GM18873 (cell line): ENCODE measurements around the gene WFIKKN1.
"Not testable (repeated sequence)": the region's sequence is repeated elsewhere in the genome, so short reads cannot be mapped to it uniquely, and the experiment has no call there.

Source experiments
- ATAC-seq: cut with Tn5 transposase; IDR thresholded peaks from one replicate; pipeline ENCODE4 v1.9.1; 2021; ENCODE audit warnings: mild to moderate bottlenecking, moderate library complexity, moderate number of reproducible peaks; ENCODE audit not compliant: unreplicated experiment, low FRiP score

Gene WFIKKN1

DNA sequence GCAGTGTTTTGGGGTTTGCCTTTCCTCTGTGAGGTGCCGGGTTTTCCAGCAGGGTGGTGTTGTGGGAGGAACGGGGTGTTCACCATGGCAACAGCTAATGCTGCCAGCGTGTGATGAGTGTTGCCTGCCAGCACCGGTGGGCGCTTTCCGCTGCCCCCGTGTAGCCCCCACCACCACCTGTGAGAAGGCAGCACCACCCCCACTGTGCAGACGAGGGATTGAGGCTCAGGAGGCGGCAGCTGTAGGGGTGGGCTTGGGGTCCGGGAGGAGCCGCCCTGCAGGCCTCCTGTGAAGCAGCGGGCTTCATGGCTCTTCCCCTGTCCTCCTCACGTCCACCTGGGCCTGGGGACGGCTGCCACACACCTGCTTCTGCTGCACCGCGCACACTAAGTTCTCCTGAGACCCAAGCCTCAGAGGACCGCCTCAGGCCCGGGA is 35.7 kb upstream of the WFIKKN1 start:
- no peak for ATAC-seq

DNA sequence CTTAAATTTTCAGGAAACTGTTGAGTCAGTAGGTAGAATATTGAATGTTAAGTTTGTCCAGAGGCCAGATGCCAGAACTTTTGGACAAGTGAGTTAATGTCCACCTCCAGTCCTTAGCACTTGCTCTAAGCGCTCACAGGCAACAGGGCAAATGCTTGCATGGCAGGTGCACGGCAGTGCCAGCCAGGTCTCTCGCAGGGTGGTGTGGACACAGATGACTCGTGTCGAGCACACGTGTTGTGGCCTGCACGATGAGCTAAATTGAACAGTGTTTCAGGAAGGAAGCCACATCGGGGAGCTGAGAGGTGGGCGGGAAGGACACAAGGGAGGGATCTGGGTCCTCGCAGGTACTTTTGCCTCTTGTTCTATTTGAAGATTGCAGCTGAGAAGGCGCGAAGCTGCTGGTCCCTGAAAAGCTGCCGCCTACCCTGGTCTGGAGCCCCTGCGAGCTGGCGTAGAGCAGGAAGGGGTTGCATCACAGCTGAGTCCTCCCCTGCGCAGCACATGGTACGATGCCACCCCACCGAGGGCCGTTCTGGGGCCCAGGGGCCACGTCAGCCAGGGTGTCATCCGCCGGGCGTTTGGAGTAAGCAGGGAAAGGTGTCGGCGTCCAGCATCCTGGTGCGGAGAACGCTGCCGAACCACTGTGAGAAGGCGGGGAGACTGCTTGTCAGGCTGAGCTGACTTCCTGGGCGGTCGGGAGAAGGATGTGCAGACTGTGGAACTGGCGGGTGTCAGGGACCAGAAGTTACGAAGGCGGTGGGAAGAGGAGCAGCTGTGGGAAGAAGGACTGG is 34.6 kb upstream of the WFIKKN1 start:
- ATAC-seq, result no peak

DNA sequence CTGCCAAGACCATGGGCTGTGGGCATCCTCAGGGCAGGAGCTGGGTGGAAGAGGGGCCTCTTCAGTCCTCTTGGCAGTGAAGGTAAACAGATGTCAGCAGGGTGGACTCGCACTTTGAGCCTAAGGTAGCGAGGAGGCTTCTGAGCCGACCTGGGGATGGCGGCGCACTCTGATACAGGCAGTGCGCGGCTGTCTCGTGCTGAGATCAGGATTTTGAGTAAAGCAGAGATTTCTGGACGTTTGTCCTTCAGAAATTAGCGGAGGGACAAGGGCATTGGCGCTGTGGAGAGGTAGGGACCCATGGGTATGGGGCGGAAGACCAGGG is 34.1 kb upstream of the WFIKKN1 start:
- no peak for ATAC-seq

DNA sequence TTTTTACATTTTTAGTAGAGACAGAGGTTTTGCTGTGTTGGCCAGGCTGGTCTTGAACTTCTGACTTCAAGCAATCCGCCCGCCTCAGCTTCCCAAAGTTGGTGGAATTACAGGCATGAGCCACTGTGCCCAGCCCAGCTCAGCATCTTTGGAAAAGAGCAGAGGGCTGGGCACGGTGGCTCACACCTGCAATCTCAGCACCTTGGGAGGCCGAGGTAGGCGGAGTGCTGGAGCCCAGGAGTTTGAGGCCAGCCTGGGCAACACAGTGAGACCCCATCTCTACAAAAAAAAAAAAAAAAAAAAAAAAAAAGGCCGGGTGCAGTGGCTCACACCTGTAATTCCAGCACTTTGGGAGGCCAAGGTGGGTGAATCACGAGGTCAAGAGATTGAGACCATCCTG is 33.1 kb upstream of the WFIKKN1 start:
- ATAC-seq, result not testable (repeated sequence)

DNA sequence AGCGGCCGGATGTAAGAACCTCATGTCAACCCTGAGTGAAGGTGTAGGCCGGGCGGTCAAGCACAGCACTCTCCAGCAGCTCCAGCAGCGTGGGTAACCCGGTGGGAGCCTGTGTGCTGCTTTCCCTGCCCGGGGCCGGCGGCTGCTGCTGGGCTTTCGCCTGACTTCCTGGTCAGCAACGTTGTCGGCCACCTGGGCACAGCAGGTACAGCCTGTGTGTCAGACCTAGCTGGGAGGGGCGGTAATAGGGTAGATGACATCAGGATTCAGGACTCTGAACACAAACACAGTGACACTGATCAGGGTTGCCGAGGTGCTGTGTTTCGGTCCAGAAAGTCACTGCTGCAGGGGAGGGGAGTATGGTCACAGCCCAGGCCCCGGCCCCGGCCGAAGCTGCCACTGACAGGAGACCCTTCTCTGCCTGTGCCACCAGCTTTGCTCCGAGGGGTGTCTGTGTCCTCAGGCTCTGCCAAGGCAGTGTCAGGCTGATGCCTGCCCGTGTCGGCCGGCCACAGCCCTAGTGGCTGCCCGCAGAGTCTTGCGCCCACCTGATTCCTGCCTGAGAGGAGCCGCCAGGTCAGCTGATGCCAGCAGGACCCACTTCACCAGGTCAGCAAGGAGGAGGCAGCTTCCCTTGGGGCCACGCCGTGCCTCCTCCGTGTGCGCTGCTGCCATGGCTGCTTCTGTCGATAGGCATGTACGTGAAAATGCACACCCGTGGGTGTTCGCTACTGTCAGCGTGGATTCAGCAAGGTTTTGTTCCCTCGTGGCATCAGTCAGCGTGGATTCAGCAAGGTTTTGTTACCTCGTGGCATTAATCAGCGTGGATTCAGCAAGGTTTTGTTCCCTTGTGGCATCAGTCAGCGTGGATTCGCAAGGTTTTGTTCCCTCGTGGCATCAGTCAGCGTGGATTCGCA is 31.7 kb upstream of the WFIKKN1 start:
- no peak for ATAC-seq

DNA sequence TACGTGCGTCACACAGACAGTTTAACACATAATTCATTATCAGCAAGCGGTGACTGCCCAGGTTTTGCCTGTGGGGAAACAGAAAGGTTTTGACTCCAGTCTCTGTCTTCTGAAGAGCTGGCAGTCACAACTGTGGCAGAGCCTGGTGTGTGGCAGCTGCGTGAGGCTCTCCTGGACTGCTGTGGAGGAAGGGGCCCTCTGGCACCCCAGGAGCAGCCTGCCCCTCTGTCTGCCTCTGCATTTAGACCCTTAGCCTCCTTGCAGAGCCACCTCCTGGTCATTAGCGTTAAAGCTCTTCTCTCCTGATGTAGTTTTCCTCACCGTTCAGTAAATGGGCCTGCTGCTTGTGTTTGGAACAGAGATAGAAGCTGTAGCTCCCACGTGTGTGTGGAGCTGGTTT is 30.0 kb upstream of the WFIKKN1 start:
- ATAC-seq, result no peak

DNA sequence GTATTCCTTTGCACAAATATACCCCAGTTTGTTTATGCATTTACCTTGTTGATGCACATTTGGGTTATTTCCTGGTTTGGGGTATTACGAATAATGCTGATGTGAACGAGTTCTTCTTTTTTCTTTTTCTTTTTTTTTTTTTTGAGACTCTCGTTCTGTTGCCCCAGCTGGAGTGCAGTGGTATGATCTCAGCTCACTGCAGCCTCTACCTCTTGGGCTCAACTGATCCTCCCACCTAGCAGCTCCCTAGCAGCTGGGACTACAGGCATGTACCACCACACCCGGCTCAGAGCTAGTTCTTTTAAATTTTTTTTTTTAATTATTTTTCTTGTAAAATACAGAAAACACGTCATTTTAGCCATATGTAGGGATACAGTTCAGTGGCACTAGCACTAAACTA is 26.9 kb upstream of the WFIKKN1 start:
- ATAC-seq, result no peak

DNA sequence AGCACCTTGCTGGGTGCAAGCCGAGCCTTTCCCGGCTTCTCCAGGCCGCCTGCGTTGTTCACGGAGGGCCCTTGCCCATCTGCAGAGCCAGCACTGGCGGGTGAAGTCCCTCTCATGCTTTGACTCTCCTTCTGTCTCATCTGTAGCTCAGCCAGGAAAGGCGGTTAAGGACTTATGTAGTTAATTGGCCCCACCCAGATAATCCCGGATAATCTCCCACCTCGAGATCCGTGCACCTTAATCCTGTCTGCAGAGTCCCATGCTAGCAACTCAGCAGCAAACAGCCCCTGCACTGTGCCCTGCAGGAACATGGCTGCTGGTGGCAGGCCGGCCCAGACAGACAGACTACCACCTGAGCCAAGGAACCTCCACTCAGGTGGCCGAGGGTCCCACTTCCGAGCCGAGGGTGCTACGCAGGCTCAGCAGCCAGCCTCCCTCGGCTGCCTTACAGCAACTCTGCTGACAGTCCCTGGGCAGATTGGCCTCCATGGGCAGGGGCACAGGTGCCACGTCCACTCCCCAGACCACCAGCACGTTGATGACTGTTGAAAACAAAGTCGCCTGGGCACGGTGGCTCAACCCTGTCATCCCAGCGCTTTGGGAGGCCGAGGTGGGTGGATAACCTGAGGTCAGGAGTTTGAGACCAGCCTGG is 24.0 kb upstream of the WFIKKN1 start:
- ATAC-seq, result no peak

DNA sequence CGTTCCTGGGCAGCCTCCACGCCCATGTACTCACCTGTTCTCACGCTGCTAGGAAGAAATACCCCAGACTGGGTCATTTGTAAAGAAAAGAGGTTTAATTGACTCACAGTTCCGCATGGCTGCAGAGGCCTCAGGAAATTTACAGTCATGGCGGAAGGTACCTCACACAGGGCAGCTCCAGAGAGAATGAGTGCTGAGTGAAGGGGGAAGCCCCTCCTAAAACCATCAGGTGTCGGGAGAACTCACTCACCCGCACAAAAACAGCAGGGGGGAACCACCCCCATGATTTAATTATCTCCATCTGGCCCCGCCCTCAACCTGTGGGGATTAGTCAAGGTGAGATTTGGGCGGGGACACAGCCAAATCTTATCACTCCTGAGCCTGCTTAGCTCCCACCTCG is 22.8 kb upstream of the WFIKKN1 start:
- no peak for ATAC-seq

DNA sequence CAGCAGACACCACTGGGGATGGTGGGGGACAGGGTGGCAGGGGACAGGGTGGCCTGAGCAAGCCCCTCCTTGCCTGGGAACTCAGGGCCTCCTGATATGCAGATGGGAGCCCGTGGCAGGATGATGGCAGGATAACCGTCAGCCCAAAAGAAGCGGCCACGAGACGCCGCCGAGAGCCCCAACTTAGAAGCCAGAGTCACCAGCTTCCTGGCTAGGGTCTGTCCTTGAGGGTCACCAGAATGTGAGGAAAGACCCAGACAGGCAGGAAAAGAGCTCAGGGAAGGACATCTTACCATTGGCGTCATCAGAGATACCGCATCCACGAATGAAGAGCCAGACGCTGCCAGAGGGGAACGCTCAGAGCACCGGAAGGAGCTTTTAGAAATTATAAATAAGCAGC is 21.5 kb upstream of the WFIKKN1 start:
- no peak for ATAC-seq

DNA sequence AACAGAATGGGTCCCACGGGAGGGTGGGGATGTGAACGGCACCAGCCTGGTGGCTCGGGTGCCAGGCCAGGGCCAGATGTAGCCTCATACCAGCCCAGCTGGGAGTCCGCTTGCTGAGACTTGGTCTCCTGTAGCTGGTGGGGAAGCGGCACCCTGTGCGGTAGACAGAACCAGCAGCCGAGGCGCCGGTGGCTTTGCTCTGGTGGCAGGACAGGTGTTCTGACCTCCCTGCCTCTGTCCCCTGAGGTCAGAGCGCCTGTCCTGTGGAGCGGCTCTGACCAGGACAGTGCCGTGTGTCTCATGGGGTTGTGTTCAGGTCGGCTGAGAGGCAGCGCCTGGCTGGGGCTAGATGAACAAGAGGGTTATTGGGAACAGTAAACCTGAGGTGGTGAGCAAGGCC is 20.8 kb upstream of the WFIKKN1 start:
- ATAC-seq, result no peak

DNA sequence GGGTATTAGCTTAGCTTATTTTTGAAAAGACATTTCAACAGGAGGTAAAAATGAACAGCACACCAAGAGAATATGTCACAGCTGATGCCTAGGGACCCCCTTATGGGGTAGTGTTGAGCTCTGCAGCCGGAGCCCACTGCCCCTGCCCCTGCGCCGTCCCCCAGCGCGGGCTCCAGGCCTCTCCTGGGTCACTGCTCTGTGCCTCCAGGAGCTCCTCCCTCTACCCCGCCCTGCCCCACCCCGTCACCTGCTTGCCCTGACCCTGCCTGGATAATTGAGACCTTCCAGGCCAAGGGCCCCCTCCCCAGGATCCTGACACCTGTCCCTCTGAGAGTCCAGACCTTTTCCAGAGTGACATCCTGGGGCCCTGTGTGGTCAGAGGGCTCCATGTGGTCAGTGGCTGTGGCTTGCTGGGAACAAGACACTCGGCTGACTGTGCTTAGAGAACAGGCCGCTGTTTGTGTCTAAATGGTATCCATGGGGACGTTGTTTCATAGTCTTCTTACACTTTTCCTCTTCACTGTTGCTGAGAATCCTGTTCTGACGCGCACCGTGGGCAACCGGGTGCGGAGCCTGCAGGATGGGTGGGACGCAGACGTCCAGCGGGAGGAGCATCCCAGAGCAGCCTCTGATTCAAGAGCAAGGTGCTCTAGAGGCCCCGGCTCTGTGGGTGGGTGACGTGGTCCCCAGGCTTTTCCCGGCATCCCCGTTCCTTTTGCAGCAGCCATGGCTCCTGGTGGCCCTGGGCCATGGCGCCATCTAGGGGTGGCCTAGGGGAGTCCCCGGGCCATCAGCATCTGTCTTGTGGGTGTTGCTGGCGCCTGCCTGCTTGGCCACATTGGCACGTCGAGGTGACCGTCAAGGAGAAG is 20.0 kb upstream of the WFIKKN1 start:
- no peak for ATAC-seq

DNA sequence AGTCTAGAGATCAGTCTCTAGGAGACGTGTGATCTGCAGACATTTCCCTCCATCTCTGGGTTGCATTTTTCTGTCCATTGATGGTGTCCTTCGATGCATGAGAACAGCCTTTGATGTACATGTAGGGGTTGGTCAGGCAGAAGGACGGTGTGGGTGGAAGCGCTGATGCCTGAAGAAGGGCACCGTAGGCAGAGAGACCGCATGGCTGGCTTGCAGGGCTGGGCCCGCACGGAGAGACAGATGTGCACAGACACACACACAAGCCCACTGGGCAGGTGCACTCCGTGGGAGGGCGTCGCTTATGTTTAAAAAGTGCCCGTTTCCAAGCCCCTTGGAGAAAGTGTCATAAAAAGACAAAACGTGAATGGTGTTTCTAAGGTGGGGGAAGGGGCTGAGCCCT is 15.7 kb upstream of the WFIKKN1 start:
- ATAC-seq, result no peak

DNA sequence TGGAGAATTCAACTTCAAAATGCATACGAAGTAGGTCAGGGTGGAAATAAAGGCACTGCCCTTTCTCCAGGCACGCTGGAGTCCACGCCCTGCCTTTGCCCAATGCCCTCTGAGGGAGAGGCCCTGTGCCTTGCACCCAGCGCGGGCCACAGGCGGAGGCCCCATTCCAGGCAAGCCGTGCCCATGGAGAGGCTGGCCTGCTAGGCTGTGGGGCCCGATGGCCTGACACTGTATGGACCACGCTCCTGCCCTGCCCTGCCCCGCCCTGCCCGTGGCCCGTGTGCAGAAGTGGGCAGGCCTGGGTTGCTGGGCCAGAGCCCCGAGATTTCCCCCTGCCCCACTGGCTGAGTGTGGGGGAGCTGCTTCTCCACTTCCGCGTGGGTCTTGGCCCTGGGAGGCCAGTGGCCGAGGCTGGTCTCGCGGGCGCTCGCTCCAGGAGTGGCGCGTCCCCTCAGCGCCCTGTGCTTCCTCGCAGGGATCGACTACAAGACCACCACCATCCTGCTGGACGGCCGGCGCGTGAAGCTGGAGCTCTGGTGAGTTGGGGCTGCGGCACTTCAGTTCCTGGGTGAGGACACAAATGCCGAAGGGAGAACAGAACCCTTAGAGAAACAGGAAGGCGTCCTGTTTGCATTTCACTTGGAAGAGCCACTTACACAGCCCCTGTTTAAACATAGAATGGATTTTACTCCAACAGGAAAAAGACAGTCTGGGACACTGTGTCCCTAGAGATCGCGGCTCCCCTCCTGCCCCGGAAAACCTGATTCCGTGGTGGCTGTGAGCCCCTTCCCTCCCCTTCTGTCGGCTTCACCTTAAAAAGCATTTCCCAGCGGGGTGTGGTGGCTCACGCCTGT is 13.8 kb upstream of the WFIKKN1 start:
- ATAC-seq, result no peak

DNA sequence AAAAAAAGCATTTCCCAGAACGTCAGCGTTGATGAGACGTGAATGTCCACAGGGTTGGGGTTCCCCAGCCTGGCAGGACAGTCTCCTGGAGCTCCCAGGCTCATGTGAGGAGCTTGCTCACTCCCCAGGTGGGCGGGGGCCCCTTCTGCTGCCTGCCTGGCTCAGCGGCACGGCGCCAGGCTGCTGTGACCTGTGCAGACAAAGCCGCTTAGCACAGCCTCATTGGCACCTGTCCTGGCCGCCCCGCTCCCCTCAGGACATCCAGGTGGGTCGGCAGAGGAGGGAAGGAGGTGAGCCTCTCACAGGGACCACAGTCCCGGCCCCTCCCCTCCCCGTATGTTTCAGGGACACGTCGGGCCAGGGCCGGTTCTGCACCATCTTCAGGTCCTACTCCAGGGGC is 12.9 kb upstream of the WFIKKN1 start:
- no peak for ATAC-seq

DNA sequence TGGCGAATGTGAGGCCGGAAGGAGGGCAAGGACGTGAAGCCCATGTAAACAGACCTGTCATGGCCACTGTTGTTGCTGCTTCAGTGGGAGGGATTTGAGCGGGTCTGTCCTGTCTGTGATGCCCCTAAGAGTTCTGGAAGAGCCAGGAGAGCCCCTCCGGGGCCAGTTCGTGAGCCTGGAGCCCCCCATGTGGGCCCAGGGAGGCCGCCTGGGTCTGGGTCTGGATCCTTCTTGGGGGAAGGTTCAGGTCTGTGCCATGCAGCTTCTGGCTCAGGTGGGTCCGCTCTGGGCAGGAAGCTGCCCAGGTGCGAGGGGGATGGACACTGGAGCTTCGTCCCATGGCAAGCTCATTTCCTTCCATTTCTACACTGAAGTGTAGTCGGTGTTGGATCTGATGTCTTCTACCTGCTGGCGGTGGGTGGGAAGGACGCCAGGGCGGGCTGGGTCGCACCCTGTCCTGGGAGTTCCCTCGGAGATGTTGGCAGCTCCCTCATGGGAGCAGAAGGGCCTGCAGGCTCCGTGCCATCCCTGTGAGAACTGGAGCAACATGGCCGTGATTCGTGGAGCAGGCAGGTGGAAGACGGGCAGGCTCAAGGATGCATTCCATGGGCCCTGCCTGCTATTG is 11.2 kb upstream of the WFIKKN1 start:
- ATAC-seq, result no peak

DNA sequence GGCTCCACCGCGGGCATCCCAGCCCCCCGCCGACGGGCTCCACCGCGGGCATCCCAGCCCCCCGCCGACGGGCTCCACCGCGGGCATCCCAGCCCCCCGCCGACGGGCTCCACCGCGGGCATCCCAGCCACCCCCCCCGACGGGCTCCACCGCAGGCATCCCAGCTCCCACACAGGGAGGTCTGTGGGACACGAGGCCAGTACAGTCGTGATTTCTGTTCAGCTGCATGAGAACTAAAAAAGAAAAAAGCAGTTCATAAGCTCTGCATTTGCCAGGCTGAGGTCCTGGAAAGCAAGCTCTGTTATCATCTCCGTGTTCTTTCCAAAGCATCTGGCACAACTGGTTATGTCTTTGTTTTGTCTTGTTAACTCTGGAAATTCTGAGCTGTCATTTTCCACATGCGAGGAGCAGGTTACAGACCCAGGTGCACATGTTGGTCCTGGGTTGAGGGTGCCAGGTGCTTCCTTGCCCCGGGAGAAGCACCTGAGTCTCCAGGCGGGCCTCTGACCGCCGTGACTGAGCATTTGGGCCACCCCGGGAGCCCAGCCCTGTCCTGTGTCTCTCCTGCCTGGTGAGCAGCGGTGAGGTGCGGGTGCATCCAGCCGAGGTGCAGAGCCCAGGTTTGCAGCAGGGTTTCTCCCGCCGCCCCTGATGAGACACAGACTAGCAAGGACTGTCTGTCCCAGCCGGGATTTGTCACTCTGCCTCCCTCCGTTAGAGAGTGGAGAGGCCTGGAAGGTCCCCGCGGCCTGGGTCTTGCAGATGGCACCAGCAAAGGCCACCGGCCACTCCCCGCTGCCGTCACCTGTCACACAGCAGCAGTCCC is 9.9 kb upstream of the WFIKKN1 start:
- no peak for ATAC-seq

DNA sequence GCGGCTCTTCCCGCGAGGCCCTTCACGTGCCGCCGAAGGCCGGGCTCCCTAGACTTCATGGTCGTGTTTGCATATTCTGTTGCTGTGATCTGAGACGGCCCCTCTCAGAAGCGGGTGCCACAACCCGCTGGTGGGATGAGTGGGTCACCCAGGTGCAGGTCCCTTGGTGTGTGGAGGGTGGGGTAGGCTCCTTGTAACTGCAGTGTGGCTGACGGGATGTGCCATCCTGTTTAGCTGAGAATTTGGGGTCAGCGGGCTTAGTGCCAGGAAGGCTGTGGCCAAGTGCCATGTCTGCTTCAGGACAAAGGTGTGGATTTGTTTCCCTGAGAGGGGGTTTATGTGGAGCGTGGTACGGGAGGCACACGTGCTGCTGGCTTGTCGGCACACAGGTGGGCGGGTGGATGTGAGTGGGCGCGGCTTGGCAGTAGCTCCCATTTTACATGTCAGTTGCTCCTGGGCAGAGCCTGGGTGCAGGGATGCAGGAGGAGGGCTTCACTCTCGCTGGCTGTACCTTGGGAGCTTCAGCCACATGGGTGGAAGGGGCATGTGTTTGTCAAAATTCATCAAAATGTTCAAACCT is 9.2 kb upstream of the WFIKKN1 start:
- ATAC-seq, result no peak
